Amygdala (tissue), 56 donors: ENCODE data around the gene CCNA2.
A peak's percentile ranks its signal among the peaks of the same experiment; 100 is the strongest.

Experiments used
- DNase-seq, 56 donors: peaks; one replicate each; lab custom pipeline; 2025; lab: John Stamatoyannopoulos, UW

Gene CCNA2

DNA sequence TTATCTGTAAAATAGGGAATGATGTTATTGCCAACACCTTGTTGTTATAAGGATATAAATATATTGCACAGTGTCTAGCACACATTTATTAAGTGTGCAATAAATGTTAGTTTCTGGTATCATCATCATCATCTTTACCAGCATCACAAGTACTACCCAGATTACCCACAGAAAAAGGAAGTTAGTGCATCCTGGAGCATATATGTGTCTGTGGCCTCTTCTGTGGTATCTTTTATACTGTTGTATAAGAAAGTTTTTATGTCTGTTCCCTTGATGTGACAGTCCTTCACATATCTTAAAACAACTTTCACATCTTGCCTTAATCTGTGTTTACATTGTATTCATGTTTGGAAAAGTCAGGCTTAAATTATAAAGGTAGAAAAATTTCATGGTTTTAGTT, 12.6 kb downstream of the CCNA2 start:
- DNase-seq = no peak

DNA sequence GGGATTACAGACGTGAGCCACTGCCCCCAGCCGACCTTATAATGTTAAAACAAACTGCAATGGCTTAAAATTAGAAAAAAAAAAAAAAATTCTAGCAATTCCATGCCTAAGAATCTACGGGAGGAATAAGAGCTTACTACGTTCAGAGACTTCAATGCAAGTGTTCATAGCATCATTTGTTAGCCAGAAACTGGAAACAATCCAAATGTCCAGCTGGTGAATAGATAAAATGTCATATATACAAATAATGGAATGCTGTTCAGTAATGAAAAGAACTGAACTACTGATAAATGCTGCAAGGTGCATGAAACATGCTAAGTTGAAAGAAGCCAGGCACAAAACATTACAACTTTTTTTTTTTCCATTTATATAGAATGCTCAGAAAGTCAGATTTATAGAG, 17.3 kb downstream of the CCNA2 start:
- DNase-seq = no peak

DNA sequence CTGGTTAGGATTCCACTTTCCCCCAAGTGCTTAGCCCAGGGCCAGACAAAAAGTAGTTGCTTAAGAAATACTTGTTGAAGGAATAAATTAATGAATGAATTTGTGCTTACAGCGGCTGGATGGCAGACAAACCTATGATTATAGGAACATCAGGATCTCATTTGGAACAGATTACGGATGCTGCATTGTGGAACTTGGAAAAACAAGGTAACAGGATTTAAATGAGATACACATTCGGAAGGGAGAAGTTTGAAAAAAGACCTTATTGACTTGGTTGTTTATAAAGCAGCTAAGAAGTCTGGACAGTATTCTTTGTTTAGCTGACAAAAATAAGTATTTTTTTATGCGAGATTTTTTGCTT, 22.0 kb downstream of the CCNA2 start:
- no peak for DNase-seq

DNA sequence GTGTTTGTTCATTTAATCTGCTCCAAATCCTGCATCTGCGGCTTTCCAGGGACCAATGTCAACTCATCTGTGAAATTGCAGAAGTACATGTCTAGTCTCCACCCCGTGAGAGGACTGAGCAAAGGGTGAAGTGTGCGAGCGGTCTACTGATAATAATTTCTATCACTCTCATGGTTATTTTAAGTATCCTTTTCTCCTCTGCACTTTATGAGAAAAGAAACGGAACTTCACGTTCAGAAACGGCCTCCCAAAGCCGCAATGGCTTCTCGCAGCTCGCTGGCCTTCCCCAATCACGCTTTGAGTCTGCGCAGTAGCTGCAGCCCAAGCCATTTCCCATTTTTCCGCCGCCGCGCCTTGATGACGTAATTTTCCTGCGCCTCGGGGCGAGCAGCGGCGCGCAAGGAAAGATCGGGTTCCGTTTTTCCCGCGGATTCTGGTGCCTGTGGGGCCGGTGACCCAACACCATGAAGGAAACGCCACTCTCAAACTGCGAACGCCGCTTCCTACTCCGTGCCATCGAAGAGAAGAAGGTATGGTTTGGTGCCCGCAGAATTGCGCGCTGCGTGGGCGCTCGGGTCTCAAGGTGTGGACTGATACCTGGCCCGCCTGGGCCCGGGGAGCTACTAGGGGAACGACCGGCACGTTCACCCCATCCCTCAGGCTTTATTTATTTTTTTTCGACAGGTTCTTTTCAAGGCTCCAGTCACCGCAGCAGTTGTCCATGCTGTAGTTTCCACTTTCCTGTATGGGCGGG, 22.5 kb downstream of the CCNA2 start, which contains the start of gene EXOSC9:
EXOSC9 (plus strand) TSS at position 363 of the 754 bp plus-strand sequence; CDS start at position 465, 102 bp downstream.
- peak; percentile 14 to 93 (median 82) for DNase-seq

DNA sequence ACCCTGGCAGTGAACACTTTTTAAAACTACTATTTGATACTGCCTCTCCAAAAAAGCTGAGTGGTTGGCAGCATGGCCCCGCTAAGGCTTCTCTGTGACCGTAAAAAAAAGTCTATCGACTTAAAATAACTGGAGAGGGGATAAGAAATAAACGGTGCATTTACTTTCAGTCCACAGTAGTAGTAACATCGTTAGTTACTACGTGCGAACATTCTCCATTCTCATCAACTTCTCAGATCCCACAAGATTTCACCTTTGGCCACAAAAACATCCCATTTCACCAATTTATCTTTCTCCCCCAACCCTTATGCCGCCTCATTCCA, 23.1 kb downstream of the CCNA2 start:
- DNase-seq = no peak

DNA sequence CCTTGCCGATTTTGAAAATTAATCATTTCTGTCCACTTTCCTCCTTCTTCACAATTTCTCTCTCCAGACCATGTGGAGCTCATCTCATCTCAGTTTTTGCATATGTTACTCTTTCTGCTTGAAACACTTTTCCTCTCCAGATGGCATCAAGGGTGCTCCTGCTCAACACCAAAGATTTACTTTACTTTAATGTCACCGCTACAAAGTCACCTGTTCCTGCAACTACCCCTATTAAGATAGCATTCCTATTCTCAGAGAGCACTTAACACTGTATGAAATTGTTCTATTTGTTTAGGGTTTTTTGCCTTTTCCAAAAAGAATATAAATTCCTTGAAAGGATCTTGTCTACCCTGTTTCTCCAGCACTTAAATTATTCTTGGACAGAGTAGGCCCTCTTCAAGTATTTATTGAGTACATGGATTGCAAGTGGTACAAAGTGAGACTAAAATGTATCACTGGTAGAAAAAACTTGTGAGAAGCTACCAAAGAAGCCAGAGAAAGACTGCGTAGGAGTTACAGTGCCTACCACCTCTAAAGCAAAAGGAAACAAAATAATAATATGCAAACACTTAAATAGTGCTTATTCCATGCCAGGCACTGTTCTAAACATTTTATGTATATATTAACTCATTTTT, 23.7 kb downstream of the CCNA2 start:
- DNase-seq = no peak

DNA sequence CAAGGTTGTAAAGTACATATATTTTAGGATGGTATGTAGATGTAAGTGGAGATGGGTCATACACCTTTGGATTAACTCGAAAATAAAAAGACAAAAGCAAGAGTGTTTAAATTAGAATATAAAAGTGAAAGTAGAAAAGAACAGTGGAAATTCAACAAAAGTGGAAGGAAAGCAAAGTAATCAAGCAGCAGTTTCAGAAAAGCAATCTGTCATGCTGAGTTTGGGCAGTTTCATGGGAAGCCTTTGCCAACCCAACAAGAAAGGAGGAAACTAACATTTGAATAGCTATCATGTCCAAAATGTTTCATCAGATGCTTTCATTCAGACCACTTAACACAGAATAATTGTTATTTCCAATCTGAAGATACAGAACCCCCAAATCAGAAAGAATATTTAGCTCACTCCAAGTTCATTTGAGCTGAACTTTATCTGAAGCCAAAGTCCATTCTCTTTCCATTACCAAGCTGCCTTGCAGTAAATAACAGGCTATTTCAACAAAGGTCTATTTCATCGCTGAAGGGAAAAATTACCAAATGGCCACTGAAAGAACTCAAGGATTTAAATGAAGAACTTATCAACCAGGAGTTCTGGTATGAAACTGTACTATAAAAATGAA, 24.4 kb downstream of the CCNA2 start:
- no peak for DNase-seq

DNA sequence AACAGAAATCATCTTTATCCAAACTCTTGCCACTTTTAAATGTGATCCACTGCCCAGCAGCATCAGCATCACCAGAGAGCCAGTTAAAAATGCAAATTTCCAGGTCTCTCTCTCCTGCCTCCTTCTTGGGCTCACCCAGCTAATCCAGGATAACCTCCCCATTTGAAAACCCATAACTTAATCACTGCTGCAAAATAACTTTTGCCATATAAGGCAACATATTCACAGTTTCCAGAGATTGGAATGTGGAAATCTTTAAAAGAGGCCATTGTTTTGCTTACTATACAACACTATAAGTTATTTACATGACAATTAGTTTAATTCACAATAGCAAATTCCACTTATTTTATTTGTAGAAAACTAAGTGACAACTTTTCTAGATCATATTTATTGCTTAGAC, 27.4 kb downstream of the CCNA2 start:
- DNase-seq = no peak

DNA sequence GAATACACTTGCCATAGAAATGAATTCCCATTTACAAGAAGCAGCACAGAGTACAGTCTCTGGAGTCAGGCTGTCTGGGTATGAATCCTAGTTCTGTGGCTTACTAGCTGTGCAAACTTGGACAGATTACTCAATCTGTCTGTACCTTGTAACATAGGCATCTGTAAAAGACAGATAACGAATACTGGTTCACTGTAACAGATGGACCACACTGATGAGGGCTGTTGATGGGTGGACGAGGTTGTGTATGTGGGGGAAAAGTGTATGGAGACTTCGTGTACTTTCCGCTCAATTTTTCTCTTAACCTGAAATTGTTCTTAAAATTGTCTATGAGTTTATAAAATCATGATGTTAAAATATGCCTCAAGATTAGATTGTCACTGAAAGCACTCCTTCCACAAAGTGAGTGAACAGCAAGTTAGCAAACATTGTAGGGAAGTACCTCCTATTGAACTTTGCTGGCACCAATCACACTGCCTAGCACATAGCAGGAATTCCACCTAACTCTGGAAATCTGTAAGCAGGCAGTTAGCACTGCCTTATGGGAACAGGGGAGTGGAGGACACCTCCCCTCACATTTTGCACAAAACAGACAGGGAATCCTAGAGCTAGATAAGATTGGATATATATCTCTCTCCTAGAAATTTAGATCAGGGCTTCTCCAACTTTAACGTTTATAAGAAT, 29.0 kb downstream of the CCNA2 start:
- DNase-seq = no peak

DNA sequence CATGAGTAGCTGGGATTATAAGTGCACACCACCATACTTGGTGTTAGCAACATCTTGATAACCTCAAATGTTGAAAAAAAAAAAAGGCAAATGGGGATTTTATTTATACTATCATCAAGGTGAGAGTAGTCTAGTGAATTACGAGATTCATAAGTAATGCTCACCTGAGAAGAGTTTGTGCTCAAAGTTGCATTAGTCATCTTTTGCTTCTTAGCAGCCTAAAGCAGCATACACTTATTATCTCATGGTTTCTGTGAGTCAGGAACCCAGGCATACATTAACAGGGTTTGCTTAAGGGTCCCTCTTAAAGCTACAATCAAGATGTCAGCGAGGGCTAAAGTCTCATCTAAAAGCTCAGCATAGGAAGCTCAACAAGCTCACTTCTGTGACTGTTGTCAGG, 30.7 kb downstream of the CCNA2 start:
- no peak for DNase-seq

DNA sequence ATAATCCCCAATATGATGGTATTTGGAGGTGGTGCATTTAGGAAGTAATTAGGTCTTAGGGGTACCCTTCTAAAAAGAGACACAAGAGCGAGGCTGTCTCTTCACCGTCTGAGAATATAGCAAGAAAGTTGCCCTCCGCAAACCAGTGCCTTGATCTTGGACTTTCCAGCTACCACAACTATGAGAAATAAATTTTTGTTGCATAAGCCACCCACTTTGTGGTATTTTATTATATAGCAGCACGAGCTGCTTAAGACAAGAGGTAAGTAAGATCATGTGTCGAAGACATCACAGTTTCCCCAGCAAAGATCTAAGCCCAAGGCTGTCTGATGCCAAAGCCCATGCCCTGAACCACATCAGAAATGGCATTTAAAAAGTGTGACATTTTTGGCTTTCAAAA, 32.2 kb downstream of the CCNA2 start:
- no peak for DNase-seq

DNA sequence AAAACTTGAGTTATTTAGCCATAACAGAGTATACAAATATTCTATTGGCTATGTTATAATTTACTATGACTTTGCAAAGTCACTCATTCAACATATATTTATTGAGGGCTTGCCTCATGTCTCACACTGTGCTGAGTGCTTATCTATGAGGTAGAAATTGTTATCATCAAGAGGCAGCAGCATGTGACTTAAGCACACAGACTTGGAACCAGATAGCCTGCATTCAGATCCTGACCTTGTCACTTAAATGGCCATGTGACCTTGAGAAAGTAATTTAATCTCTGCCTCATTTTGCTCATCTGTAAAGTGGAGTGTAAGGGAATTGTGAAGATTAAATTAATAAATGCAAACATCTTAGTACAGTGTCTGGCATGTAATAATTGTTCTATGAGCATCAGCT, 32.7 kb downstream of the CCNA2 start:
- DNase-seq = no peak

DNA sequence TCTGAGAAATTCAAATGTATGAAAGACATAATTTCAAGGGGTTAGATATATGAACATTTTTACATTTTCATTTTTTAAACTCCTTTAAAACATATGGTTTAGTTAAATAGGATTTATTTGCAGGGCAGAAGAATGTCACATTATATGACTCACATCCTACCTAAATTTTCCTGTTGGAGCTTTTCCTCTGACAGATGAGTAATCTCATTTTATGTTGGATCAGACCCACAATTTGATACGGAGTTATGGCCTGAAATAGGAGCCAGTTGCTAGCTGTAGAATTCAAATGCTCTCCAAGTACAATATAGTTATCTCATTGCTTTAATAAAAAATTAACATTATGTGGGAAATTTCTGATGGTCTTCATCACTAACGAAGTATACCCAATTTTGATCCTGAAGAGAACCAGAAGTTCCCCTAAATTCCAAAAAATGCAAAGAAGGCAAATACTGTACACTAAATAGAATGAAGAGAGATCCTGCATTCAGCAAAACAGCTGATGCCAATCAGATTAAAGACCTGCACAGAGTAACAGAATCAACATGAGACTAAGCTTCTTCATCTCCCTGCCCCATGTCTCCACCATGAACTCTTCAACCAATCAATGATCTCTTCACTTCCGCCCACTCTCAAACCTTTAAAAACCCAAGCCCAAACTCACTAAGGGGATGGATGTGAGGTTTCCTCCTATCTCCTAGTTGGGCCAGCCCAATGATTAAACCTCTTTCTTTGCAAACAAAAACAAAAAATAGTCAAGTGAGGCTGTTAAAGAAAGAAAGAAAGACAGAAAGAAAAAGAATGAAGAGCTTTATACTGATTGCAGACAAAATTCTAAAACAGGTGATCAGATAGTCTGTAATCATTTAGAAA, 33.5 kb downstream of the CCNA2 start:
- DNase-seq = no peak

DNA sequence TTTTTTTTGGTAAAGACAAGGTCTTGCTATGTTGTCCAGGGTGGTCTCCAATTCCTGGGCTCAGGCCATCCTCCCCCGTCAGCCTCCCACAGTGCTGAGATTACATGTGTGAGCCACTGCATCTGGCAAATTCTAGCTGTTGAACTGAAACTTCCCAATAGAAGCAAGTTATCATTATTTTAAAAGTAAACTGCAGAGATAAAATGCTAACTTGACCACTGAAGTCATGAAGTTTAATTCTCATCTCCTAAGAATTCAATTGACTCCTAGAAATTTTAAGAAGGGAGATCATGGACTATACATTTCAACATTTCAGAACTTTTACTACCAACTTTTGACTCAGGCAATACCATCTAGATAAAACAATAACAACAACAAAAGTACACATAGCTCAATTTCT, 34.2 kb downstream of the CCNA2 start:
- no peak for DNase-seq

DNA sequence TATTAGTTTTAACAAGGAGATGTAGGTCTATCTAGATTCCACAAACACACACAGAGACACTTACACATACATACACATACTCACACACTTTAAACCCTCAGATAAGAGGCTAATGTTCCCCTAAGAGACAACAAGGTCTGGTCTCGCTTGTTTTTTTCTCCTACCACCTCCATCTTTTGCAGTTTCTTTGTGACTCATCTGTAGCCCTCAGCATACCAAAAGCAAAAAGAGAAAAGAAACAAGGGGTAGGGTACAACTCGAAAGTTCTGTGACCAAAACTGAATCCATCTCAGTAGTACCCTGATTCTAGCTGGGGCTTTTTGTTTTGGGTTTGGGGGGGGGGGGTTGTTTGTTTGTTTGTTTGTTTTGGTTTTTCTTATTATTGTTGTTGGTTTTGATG, 34.8 kb downstream of the CCNA2 start:
- no peak for DNase-seq

DNA sequence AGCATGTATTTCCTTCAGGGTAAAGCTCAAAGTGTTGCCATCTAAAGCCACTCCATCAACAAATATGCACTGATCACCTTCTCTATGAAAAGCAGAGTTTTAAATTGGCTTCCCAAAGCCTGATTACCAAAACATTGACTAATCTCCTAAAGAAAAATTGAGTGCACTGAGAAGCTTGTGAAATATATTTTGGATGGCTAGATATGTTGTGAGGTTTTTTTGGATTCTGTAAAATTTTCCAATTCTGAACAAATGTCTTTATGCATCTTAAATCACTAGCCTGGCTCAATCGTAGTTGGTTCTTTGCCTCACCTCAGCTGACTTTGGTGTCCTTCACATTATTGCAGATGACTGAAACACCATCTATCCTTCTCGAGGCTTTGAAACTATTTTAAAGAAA, 37.5 kb downstream of the CCNA2 start:
- DNase-seq = no peak

DNA sequence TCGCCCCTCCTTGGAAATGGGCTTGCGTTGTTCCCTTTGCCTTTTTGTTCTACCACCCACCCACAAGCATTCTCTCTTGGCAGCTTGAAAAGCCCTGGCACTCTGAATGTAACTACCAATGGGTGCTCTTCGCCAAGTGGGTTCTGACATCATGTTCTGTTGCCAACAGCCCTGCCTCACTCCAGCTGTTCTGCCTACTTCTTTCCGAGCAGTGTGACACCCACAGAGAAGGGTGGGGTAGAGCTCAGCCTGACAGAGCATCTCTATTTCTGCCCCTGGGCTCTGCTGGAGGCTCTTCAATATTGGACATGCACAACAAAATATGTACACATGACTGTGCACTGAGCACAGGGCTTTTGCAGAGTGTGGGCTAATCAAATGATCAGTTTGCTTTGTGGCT, 38.2 kb downstream of the CCNA2 start:
- DNase-seq = peak in 9 of 56 donors; percentile 1 to 48 (median 12)

DNA sequence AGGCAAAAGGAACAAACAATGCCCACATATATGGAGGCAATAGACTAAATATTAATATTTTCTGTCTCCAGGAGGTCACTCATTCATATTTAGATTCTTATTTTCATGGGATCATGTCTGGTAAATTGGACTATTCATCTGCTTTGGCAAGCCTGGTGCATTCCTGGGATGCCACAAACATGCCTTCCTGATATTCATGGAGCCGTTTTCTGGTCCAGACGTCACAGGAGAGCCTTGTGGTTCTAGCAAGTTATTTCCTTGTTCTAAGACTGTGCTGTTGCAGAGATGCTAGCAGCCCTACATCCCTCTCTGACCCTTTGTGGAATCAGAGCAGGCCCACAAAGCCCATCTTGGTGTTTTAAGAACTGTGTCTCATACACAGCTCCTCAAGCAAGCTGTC, 38.7 kb downstream of the CCNA2 start:
- no peak for DNase-seq

DNA sequence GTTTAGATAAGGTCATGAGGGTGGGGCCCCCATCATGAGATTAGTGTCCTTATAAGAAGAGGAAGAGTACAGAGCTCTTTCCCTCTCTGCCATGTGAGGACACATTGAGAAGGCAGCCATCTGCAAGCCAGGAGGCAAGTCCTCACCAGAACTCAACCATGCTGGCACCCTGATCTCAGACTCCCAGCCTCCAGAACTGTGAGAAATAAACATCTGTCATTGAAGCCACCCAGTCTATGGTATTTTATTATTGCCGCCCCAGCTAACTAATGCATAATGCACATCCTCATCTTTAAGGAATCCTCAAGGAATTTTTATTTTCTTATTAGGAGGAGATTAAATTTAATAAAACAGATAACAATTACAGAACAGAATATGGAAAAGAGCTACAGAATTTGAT, 39.3 kb downstream of the CCNA2 start:
- no peak for DNase-seq

DNA sequence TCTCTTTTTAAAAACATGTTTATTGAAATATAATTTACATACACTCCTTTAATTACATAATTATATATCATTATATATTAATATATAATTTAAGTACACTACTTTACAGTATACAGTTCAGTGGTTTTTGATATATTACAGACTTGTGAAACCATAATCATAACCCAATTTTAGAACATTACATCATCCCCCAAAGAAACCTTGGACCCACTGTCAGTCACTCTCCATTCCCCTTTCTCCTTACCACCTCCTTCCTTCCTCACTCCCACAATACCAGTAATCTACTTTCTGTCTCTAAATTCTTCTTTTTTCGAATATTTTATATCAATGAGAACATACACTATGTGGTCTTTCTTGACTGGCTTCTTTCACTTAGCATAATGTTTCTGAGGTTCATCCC, 40.5 kb downstream of the CCNA2 start:
- DNase-seq = no peak
